Ovary (tissue), 3 donors: Measurements from ENCODE around the gene ABHD17A.
"Not testable (repeated sequence)": the region's sequence is repeated elsewhere in the genome, so short reads cannot be mapped to it uniquely, and the experiment has no call there.

ENCODE experiments used
- EP300 ChIP-seq: sonication (generic); formaldehyde crosslinking; IDR thresholded peaks from one replicate; pipeline ENCODE4 v1.6.1; 2017; ENCODE audit warnings: antibody characterized with exemption
- POLR2A ChIP-seq: fragments of 450-650 bp; IDR thresholded peaks from one replicate; pipeline ENCODE4 v1.6.1; 2017; ENCODE audit warnings: antibody characterized with exemption, mild to moderate bottlenecking, moderate library complexity
- TF ChIP-seq, protein P1 (sequence below), 3 donors: fragments of 450-650 bp in 2 of 3; fragments of 200-600 bp in 1 of 3; IDR thresholded peaks; one replicate each; pipeline versions ENCODE4 v1.5.1 to v1.8.0; 2016 to 2022; ENCODE audit warnings: antibody characterized with exemption in 3 of 3, mild to moderate bottlenecking in 1 of 3
- donor health status: DM: no; HTN: no; CAD: no.

DNA sequence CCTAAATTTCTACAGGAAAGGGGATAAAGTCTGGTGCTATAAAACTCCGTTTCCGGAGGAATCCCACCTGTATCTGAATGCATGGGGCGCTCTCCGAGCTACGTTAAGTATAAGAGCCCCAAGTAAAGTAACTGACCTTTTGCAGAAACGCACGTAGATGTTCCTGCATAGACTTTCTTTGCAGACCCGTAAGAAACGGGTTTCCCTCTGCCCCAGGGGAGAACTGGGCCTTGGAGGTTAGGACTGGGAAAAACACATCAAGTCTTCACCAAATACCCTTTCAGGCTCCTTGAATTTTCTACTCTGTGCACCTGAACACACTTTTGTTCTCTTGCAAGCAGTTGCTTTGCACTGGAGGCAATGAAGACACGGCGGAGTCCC is 10.0 kb downstream of the ABHD17A start:
- not testable (repeated sequence) for TF ChIP-seq POLR2A, EP300
- TF ChIP-seq, protein P1, sequence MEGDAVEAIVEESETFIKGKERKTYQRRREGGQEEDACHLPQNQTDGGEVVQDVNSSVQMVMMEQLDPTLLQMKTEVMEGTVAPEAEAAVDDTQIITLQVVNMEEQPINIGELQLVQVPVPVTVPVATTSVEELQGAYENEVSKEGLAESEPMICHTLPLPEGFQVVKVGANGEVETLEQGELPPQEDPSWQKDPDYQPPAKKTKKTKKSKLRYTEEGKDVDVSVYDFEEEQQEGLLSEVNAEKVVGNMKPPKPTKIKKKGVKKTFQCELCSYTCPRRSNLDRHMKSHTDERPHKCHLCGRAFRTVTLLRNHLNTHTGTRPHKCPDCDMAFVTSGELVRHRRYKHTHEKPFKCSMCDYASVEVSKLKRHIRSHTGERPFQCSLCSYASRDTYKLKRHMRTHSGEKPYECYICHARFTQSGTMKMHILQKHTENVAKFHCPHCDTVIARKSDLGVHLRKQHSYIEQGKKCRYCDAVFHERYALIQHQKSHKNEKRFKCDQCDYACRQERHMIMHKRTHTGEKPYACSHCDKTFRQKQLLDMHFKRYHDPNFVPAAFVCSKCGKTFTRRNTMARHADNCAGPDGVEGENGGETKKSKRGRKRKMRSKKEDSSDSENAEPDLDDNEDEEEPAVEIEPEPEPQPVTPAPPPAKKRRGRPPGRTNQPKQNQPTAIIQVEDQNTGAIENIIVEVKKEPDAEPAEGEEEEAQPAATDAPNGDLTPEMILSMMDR (IDR thresholded peaks at IDR 0.05), result not testable (repeated sequence)
